Endothelial cell of umbilical vein (primary cell): ENCODE measurements around the gene MAFB. TPM values are rescaled to one million over a fixed set of nuclear protein-coding genes. Genes with fewer than 3 reads are reported as not detected.

ENCODE experiments used
- BruUV-seq: library from RNA; stranded (reverse); fragments of 400-500 nt; replicated peaks from 2 replicates; lab custom pipeline; 2021; lab: Mats Ljungman, UMichigan
- CTCF ChIA-PET: fragments of 300-600, 350-600 bp; sonication (Branson Sonifier 250); formaldehyde crosslinking; loops from one replicate; lab custom pipeline; 2021; ENCODE audit warnings: antibody characterized with exemption, inconsistent platforms; lab: Charles Lee
- POLR2A ChIA-PET: fragments of 300-600, 350-600 bp; sonication (Branson Sonifier 250); formaldehyde crosslinking; loops from one replicate; lab custom pipeline; 2021; ENCODE audit warnings: antibody characterized with exemption, inconsistent platforms; lab: Charles Lee
- DNase-seq: peaks from one replicate; pipeline ENCODE4 v3.0.0-alpha.2; 2011; ENCODE audit warnings: low read depth, low spot score
- FAIRE-seq: peaks from 2 replicates; lab custom pipeline; 2011; peaks lifted over from hg19 to GRCh38; lab: Jason Lieb, UNC
- H2AFZ ChIP-seq: 2 replicates; pipeline ENCODE4 v1.6.0; 2012; ENCODE audit warnings: low read depth, low read length, control low read depth, inconsistent platforms
- H3K27ac ChIP-seq: 2 replicates; pipeline ENCODE4 v1.5.1; 2011; ENCODE audit warnings: low read depth, mild to moderate bottlenecking, control low read depth, low read length, moderate library complexity; ENCODE audit not compliant: insufficient read depth
- H3K27me3 ChIP-seq, 2 experiments: 2 replicates each; pipeline versions ENCODE4 v1.6.0 to v1.6.1; 2011; ENCODE audit warnings: low read length in 2 of 2, mixed read lengths in 1 of 2; ENCODE audit not compliant: control insufficient read depth in 2 of 2, insufficient read depth in 2 of 2
- H3K36me3 ChIP-seq, 2 experiments: 2 replicates in 1 of 2; 3 replicates in 1 of 2; pipeline ENCODE4 v1.5.1; 2011; ENCODE audit warnings: low read length in 2 of 2, mild to moderate bottlenecking in 1 of 2, moderate library complexity in 1 of 2; ENCODE audit not compliant: control insufficient read depth in 2 of 2, insufficient read depth in 2 of 2; ENCODE audit errors: extremely low read depth in 1 of 2
- H3K4me1 ChIP-seq: 3 replicates; pipeline ENCODE4 v1.5.1; 2011; ENCODE audit warnings: mild to moderate bottlenecking, low read length; ENCODE audit not compliant: control insufficient read depth, insufficient read depth; ENCODE audit errors: extremely low read depth
- H3K4me2 ChIP-seq: 2 replicates; pipeline ENCODE4 v1.6.1; 2011; ENCODE audit warnings: low read length, control low read depth, mixed read lengths; ENCODE audit not compliant: insufficient read depth
- H3K4me3 ChIP-seq, 3 experiments: fragments of 200-600 bp in 1 of 3; sonication (generic), shearing (Covaris generic) in 1 of 3; replicated peaks in 1 of 3; 2 replicates each; pipeline ENCODE4 v1.5.1; 2011 to 2016; ENCODE audit warnings: control low read depth in 3 of 3, low read length in 3 of 3, mild to moderate bottlenecking in 2 of 3, inconsistent platforms in 1 of 3, low read depth in 1 of 3, moderate library complexity in 1 of 3; ENCODE audit not compliant: insufficient read depth in 1 of 3
- H3K79me2 ChIP-seq: 2 replicates; pipeline ENCODE4 v1.6.0; 2012; ENCODE audit warnings: low read length, inconsistent platforms; ENCODE audit not compliant: control insufficient read depth, insufficient read depth
- H3K9ac ChIP-seq: replicated peaks from 2 replicates; pipeline ENCODE3; 2011; ENCODE audit warnings: low read length, control low read depth; ENCODE audit not compliant: insufficient read depth; ENCODE audit errors: extremely low read depth
- H3K9me1 ChIP-seq: replicated peaks from 3 replicates; pipeline ENCODE4 v1.6.0; 2011; ENCODE audit warnings: mild to moderate bottlenecking, low read length; ENCODE audit not compliant: control insufficient read depth, insufficient read depth; ENCODE audit errors: extremely low read depth
- H3K9me3 ChIP-seq: replicated peaks from 2 replicates; pipeline ENCODE4 v1.5.1; 2012; ENCODE audit warnings: low read length, inconsistent platforms; ENCODE audit not compliant: control insufficient read depth, insufficient read depth
- H4K20me1 ChIP-seq: replicated peaks from 2 replicates; pipeline ENCODE3; 2011; ENCODE audit warnings: mild to moderate bottlenecking, low read length; ENCODE audit not compliant: control insufficient read depth, insufficient read depth; ENCODE audit errors: extremely low read depth
- CTCF ChIP-seq, 2 donors: IDR thresholded peaks; 1 replicate in 1 of 2; 2 replicates in 1 of 2; pipeline ENCODE4 v1.5.1; 2011; ENCODE audit warnings: low read length in 2 of 2, mild to moderate bottlenecking in 2 of 2, moderate library complexity in 2 of 2, control low read depth in 1 of 2, inconsistent platforms in 1 of 2, low read depth in 1 of 2; ENCODE audit not compliant: insufficient read depth in 1 of 2; ENCODE audit errors: extremely low read depth in 1 of 2
- EZH2 ChIP-seq: IDR thresholded peaks from 2 replicates; pipeline ENCODE4 v1.6.1; 2012; ENCODE audit warnings: borderline replicate concordance, low read depth, mild to moderate bottlenecking, moderate library complexity, low read length, inconsistent platforms; ENCODE audit not compliant: severe bottlenecking
- FOS ChIP-seq: IDR thresholded peaks from 2 replicates; pipeline ENCODE4 v1.6.1; 2011; ENCODE audit warnings: mild to moderate bottlenecking, low read length, moderate library complexity, borderline replicate concordance; ENCODE audit not compliant: insufficient read depth
- GATA2 ChIP-seq: IDR thresholded peaks from 2 replicates; pipeline ENCODE4 v1.7.0; 2011; ENCODE audit warnings: low read depth, mild to moderate bottlenecking, moderate library complexity, mixed read lengths, low read length; ENCODE audit not compliant: insufficient read length, insufficient read depth
- JUN ChIP-seq: IDR thresholded peaks from 2 replicates; pipeline ENCODE4 v1.6.1; 2011; ENCODE audit warnings: borderline replicate concordance, low read depth; ENCODE audit not compliant: insufficient read length, insufficient read depth
- MAX ChIP-seq: IDR thresholded peaks from 2 replicates; pipeline ENCODE4 v1.6.1; 2011; ENCODE audit not compliant: insufficient read depth, insufficient read length
- MYC ChIP-seq: IDR thresholded peaks from one replicate; pipeline ENCODE4 v1.6.1; 2011; ENCODE audit warnings: mild to moderate bottlenecking, low read depth, low read length
- POLR2A ChIP-seq: IDR thresholded peaks from 2 replicates; pipeline ENCODE4 v1.6.1; 2012; ENCODE audit warnings: low read depth, mild to moderate bottlenecking, control low read depth, low read length
- POLR2AphosphoS5 ChIP-seq: IDR thresholded peaks from 2 replicates; pipeline ENCODE4 v1.6.1; 2012; ENCODE audit warnings: low read depth, mild to moderate bottlenecking, control low read depth, low read length, moderate library complexity; ENCODE audit not compliant: insufficient read depth
- dilution Hi-C: fragments of 300-500 bp; cut with MboI; formaldehyde crosslinking; loops from one replicate; pipeline ENCODE4 v1.15.0; 2019; ENCODE audit warnings: low sequenced_read_pairs; ENCODE audit not compliant: extremely low pct_ligation_motif_present
- intact Hi-C: fragments of 100-400 bp; cut with micrococcal nuclease; formaldehyde crosslinking; loops from one replicate; pipeline ENCODE4 v1.10.0; 2022
- polyA plus RNA-seq, 4 experiments: library from polyadenylated mRNA; depleted of rRNA in 3 of 4; stranded (reverse) in 3 of 4; unstranded in 1 of 4; fragments of >200 nt; gene quantifications; 2 replicates each; pipeline versions ENCODE4 v1.2.1 to v1.2.3, GENCODE V29; 2011 to 2012; ENCODE audit warnings: missing spikeins in 1 of 4
- total RNA-seq: library from RNA; stranded (reverse); gene quantifications from 2 replicates; pipeline ENCODE4 v1.2.3, GENCODE V29; 2021

MAFB gene
- total and polyA plus RNA-seq, 2 donors (not counting 3 experiments of a cell fraction or from before 2014, with no cell fraction given): 1.8 to 3.4 TPM

GRCh38 chr20:40704828-40705227 is 15.8 kb upstream of the MAFB start:
- no peaks in the 10 kb centered on the region for H3K36me3 ChIP-seq
- no TSS peak for BruUV-seq
- no peak overlapping the region for H2AFZ ChIP-seq
- no peaks in the 10 kb centered on the region for H3K27me3 ChIP-seq
- no peaks in the 10 kb centered on the region for H3K9me3 ChIP-seq
- no peaks in the 10 kb centered on the region for H4K20me1 ChIP-seq
- dilution Hi-C loops (no loop called here), intact Hi-C loops (no loop called here)
- H3K9ac ChIP-seq: no peak overlapping the region
- H3K79me2 ChIP-seq: no peaks in the 10 kb centered on the region
- FAIRE-seq (no peak), DNase-seq (no peak)
- no peak overlapping the region for H3K4me3 ChIP-seq
- H3K9me1 ChIP-seq: no peaks in the 10 kb centered on the region
- ChIA-PET POLR2A (interaction anchor here (1.1 kb wide), 1 partner anchor 16 kb away, joined by 4 read pairs; the partner anchor contains the start of gene MAFB), CTCF (interaction anchor here (1.1 to 1.4 kb wide), 2 partner anchors 10 to 37 kb away, joined by 3 to 4 read pairs; no protein-coding TSS in a partner anchor)
- no peak for TF ChIP-seq EZH2
- TF ChIP-seq GATA2: no peak
- no peak for TF ChIP-seq POLR2AphosphoS5
- TF ChIP-seq CTCF (IDR thresholded peaks at IDR 0.05; ENCODE audit: extremely low read depth in 1 of 2, insufficient read depth in 1 of 2, low read depth in 1 of 2, low read length in 2 of 2): no peak
- TF ChIP-seq FOS: no peak
- no peak for TF ChIP-seq JUN
- no peak for TF ChIP-seq MAX
- TF ChIP-seq MYC: no peak
- no peak for TF ChIP-seq POLR2A
- H3K4me2 ChIP-seq: no peak overlapping the region
- no peaks in the 10 kb centered on the region for H3K4me1 ChIP-seq
- H3K27ac ChIP-seq: no peak overlapping the region
